Measurements from ENCODE around the gene MPPED2.

Gene MPPED2

GRCh38 chr11:30582726-30583125 is 3.4 kb downstream of the MPPED2 start:
- H3K4me3 Mint-ChIP-seq: peak overlapping the region; percentile 79 to 92 (median 84)
- TF ChIP-seq CTCF (IDR thresholded peaks at IDR 0.05; ENCODE audit: unreplicated experiment in 3 of 3): no peak
- peaks cover 30% of the 10 kb centered on the region for H3K36me3 Mint-ChIP-seq (ENCODE audit: low read depth)
- peaks cover 49% of the 10 kb centered on the region for H3K4me1 Mint-ChIP-seq
- H3K9me3 Mint-ChIP-seq: no peaks in the 10 kb centered on the region
- peaks cover 60% of the 10 kb centered on the region for H3K27me3 Mint-ChIP-seq (ENCODE audit: low read depth)
- peak overlapping the region; percentile 45 to 89 (median 85) for H3K27ac Mint-ChIP-seq

GRCh38 chr11:30581675-30582074 is 4.5 kb downstream of the MPPED2 start:
- peaks cover 56% of the 10 kb centered on the region for H3K27me3 Mint-ChIP-seq (ENCODE audit: low read depth)
- no peaks in the 10 kb centered on the region for H3K9me3 Mint-ChIP-seq
- H3K27ac Mint-ChIP-seq: peak overlapping the region in 2 of 3 experiments; percentile 45 to 85
- peaks cover 40% of the 10 kb centered on the region for H3K36me3 Mint-ChIP-seq (ENCODE audit: low read depth)
- peaks cover 41% of the 10 kb centered on the region for H3K4me1 Mint-ChIP-seq
- no peak for TF ChIP-seq CTCF (IDR thresholded peaks at IDR 0.05; ENCODE audit: unreplicated experiment in 3 of 3)
- H3K4me3 Mint-ChIP-seq: peak overlapping the region; percentile 36 to 92 (median 79)

- Mint-ChIP-seq H3K27me3 (ENCODE audit: low read depth) (peaks cover 64% of the 10 kb centered on the region), H3K27ac (no peak overlapping the region), H3K4me1 (peaks cover 39% of the 10 kb centered on the region), H3K9me3 (no peaks in the 10 kb centered on the region), H3K36me3 (ENCODE audit: low read depth) (peaks cover 49% of the 10 kb centered on the region), H3K4me3 (no peak overlapping the region)
- TF ChIP-seq CTCF (IDR thresholded peaks at IDR 0.05; ENCODE audit: unreplicated experiment in 3 of 3): no peak
Measured at GRCh38 chr11:30580573-30580972, 5.6 kb downstream of the MPPED2 start.

- peaks cover 39% of the 10 kb centered on the region for H3K4me1 Mint-ChIP-seq
- no peaks in the 10 kb centered on the region for H3K9me3 Mint-ChIP-seq
- peaks cover 53% of the 10 kb centered on the region for H3K36me3 Mint-ChIP-seq (ENCODE audit: low read depth)
- H3K4me3 Mint-ChIP-seq: no peak overlapping the region
- H3K27ac Mint-ChIP-seq: no peak overlapping the region
- peaks cover 66% of the 10 kb centered on the region for H3K27me3 Mint-ChIP-seq (ENCODE audit: low read depth)
- no peak for TF ChIP-seq CTCF (IDR thresholded peaks at IDR 0.05; ENCODE audit: unreplicated experiment in 3 of 3)
Measured at GRCh38 chr11:30579415-30580175, 6.6 kb downstream of the MPPED2 start.

GRCh38 chr11:30578406-30578805 is 7.7 kb downstream of the MPPED2 start:
- H3K36me3 Mint-ChIP-seq (ENCODE audit: low read depth): peaks cover 53% of the 10 kb centered on the region
- H3K4me3 Mint-ChIP-seq: no peak overlapping the region
- peaks cover 54% of the 10 kb centered on the region for H3K27me3 Mint-ChIP-seq (ENCODE audit: low read depth)
- no peaks in the 10 kb centered on the region for H3K9me3 Mint-ChIP-seq
- peak overlapping the region in 1 of 3 experiments; percentile 0 for H3K27ac Mint-ChIP-seq
- no peak for TF ChIP-seq CTCF (IDR thresholded peaks at IDR 0.05; ENCODE audit: unreplicated experiment in 3 of 3)
- H3K4me1 Mint-ChIP-seq: peaks cover 28% of the 10 kb centered on the region

GRCh38 chr11:30573951-30574350 is 12.2 kb downstream of the MPPED2 start:
- peaks cover 45% of the 10 kb centered on the region for H3K36me3 Mint-ChIP-seq (ENCODE audit: low read depth)
- no peak for TF ChIP-seq CTCF (IDR thresholded peaks at IDR 0.05; ENCODE audit: unreplicated experiment in 3 of 3)
- H3K9me3 Mint-ChIP-seq: no peaks in the 10 kb centered on the region
- H3K27ac Mint-ChIP-seq: no peak overlapping the region
- H3K4me3 Mint-ChIP-seq: no peak overlapping the region
- H3K27me3 Mint-ChIP-seq (ENCODE audit: low read depth): peaks cover 42% of the 10 kb centered on the region
- peaks cover 24% of the 10 kb centered on the region for H3K4me1 Mint-ChIP-seq

All from nephron (organoid).